Stimulated activated CD4-positive, alpha-beta T cell treated with anti-CD3 and anti-CD28 coated beads, Interleukin-12 subunit alpha, Interleukin-12 subunit beta, amount 100 ng/mL, for 4 hours (primary cell): ENCODE measurements around the gene DUS1L.

Source experiments
- DNase-seq: peaks from one replicate; pipeline ENCODE4 v3.0.0-alpha.2; 2020

The DUS1L gene

GRCh38 chr17:82076018-82076784 lies 10.6 kb upstream of the DUS1L start:
- no peak for DNase-seq

- DNase-seq, result no peak
Measured at GRCh38 chr17:82073446-82073845, 7.8 kb upstream of the DUS1L start.

- DNase-seq, result no peak
Measured at GRCh38 chr17:82072827-82073226, 7.2 kb upstream of the DUS1L start.

GRCh38 chr17:82070611-82071010 lies 5.0 kb upstream of the DUS1L start:
- no peak for DNase-seq

- DNase-seq, result peak; percentile 38
Measured at GRCh38 chr17:82065193-82065637, 389 bp downstream of the DUS1L start.

- no peak for DNase-seq
Measured at GRCh38 chr17:82064433-82065192, 991 bp downstream of the DUS1L start.

GRCh38 chr17:82063424-82064415 lies 1.9 kb downstream of the DUS1L start:
- DNase-seq, result no peak

GRCh38 chr17:82062984-82063368 lies 2.6 kb downstream of the DUS1L start:
- no peak for DNase-seq

GRCh38 chr17:82062076-82062983 lies 3.3 kb downstream of the DUS1L start:
- DNase-seq, result no peak

GRCh38 chr17:82061047-82061925 lies 4.3 kb downstream of the DUS1L start:
- no peak for DNase-seq

GRCh38 chr17:82060614-82061013 lies 5.0 kb downstream of the DUS1L start:
- no peak for DNase-seq

GRCh38 chr17:82060001-82060380 lies 5.6 kb downstream of the DUS1L start:
- DNase-seq, result no peak

- no peak for DNase-seq
Measured at GRCh38 chr17:82059272-82060000, 6.2 kb downstream of the DUS1L start.

- no peak for DNase-seq
Measured at GRCh38 chr17:82058855-82059249, 6.8 kb downstream of the DUS1L start.

GRCh38 chr17:82058230-82058854 lies 7.3 kb downstream of the DUS1L start:
- no peak for DNase-seq

GRCh38 chr17:82056729-82057621 lies 8.6 kb downstream of the DUS1L start:
- DNase-seq, result no peak

- no peak for DNase-seq
Measured at GRCh38 chr17:82055965-82056728, 9.5 kb downstream of the DUS1L start.
